HepG2 (cell line): ENCODE results near the gene NKIRAS1. TPM values are rescaled to one million over a fixed set of nuclear protein-coding genes. Genes with fewer than 3 reads are reported as not detected.

Experiments
- ATAC-seq: fragments of 200-7000 bp; cut with Tn5 transposase; 3 replicates; pipeline ENCODE4 v1.9.1; 2020; ENCODE audit warnings: mild to moderate bottlenecking, moderate library complexity
- BruUV-seq: library from RNA; stranded (reverse); fragments of 400-500 nt; replicated peaks from 2 replicates; lab custom pipeline; 2021; lab: Mats Ljungman, UMichigan
- CTCF ChIA-PET: fragments of 300-600 bp; formaldehyde crosslinking; extraction: SDS; loops from one replicate; lab custom pipeline; 2021; ENCODE audit warnings: low total read pairs, inconsistent platforms, low intra/inter-chr PET ratio; lab: Yijun Ruan, JAX
- POLR2A ChIA-PET: fragments of 350-600 bp; sonication (Branson Sonifier 250); formaldehyde crosslinking; loops from one replicate; lab custom pipeline; 2020; ENCODE audit warnings: antibody characterized with exemption, inconsistent platforms; lab: Yijun Ruan, JAX
- DNase-seq: peaks from one replicate; pipeline ENCODE4 v3.0.0-alpha.2; 2015; ENCODE audit warnings: low spot score
- FAIRE-seq: peaks from 3 replicates; lab custom pipeline; 2011; peaks lifted over from hg19 to GRCh38; lab: Jason Lieb, UNC
- H2AFZ ChIP-seq: one replicate; pipeline ENCODE4 v1.6.1; 2011; ENCODE audit warnings: low read length, inconsistent platforms
- H3K27ac ChIP-seq: fragments of 300-600 bp; 3 replicates; pipeline ENCODE4 v1.8.0; 2011; ENCODE audit warnings: mixed run types, mild to moderate bottlenecking, mixed read lengths, low read length, inconsistent platforms; ENCODE audit not compliant: insufficient read depth; ENCODE audit errors: extremely low read length
- H3K27me3 ChIP-seq, 2 experiments: fragments of 200-600 bp in 1 of 2; 2 replicates in 1 of 2; 3 replicates in 1 of 2; pipeline versions ENCODE4 v1.6.0 to v1.8.0; 2011; ENCODE audit warnings: low read length in 2 of 2, mild to moderate bottlenecking in 2 of 2, moderate library complexity in 2 of 2, inconsistent platforms in 1 of 2; ENCODE audit not compliant: insufficient read depth in 2 of 2, control insufficient read depth in 1 of 2
- H3K36me3 ChIP-seq, 2 experiments: fragments of 200-600 bp in 1 of 2; replicated peaks in 1 of 2; 2 replicates in 1 of 2; 3 replicates in 1 of 2; pipeline versions ENCODE4 v1.5.1 to v1.8.0; 2011; ENCODE audit warnings: low read length in 2 of 2, inconsistent platforms in 1 of 2; ENCODE audit not compliant: insufficient read depth in 2 of 2, control insufficient read depth in 1 of 2
- H3K4me1 ChIP-seq: 2 replicates; pipeline ENCODE4 v1.5.1; 2012; ENCODE audit warnings: low read length, inconsistent platforms; ENCODE audit not compliant: insufficient read depth
- H3K4me2 ChIP-seq: 2 replicates; pipeline ENCODE4 v1.6.0; 2011; ENCODE audit warnings: low read depth, low read length, inconsistent platforms
- H3K4me3 ChIP-seq, 3 experiments: fragments of 200-600 bp in 1 of 3; sonication (generic), shearing (Covaris generic) in 1 of 3; replicated peaks in 1 of 3; 2 replicates each; pipeline ENCODE4 v1.5.1; 2011 to 2016; ENCODE audit warnings: low read length in 3 of 3, inconsistent platforms in 2 of 3, low read depth in 2 of 3, mild to moderate bottlenecking in 2 of 3, control low read depth in 1 of 3, mixed read lengths in 1 of 3; ENCODE audit not compliant: insufficient read depth in 1 of 3
- H3K79me2 ChIP-seq: one replicate; pipeline ENCODE4 v1.6.1; 2011; ENCODE audit warnings: low read length, inconsistent platforms; ENCODE audit not compliant: insufficient read depth
- H3K9ac ChIP-seq: 2 replicates; pipeline ENCODE4 v1.6.0; 2011; ENCODE audit warnings: mild to moderate bottlenecking, low read depth, low read length, inconsistent platforms; ENCODE audit not compliant: insufficient read depth
- H3K9me3 ChIP-seq: 2 replicates; pipeline ENCODE4 v1.5.1; 2012; ENCODE audit warnings: mild to moderate bottlenecking, low read length
- H4K20me1 ChIP-seq: 2 replicates; pipeline ENCODE4 v1.6.0; 2011; ENCODE audit warnings: inconsistent platforms, mild to moderate bottlenecking, low read length, moderate library complexity; ENCODE audit not compliant: insufficient read depth
- KIAA2018 ChIP-seq: sonication (generic); formaldehyde crosslinking; IDR thresholded peaks from 2 replicates; pipeline ENCODE4 v1.5.0; 2020; ENCODE audit warnings: mild to moderate bottlenecking, missing genetic modification reagents, borderline replicate concordance
- NR2C2 ChIP-seq: sonication (generic); formaldehyde crosslinking; IDR thresholded peaks from 2 replicates; pipeline ENCODE4 v1.4.0; 2020; ENCODE audit warnings: missing genetic modification reagents, mild to moderate bottlenecking, moderate library complexity, borderline replicate concordance
- SOX6 ChIP-seq, 2 experiments: fragments of 450-650 bp in 1 of 2; sonication (generic) in 1 of 2; formaldehyde crosslinking in 1 of 2; IDR thresholded peaks; 2 replicates each; pipeline versions ENCODE4 v1.4.0 to v1.6.1; 2017 to 2020; ENCODE audit warnings: antibody characterized with exemption in 1 of 2, mild to moderate bottlenecking in 1 of 2, missing genetic modification reagents in 1 of 2
- SSRP1 ChIP-seq: IDR thresholded peaks from 2 replicates; pipeline ENCODE4 v1.6.1; 2016; ENCODE audit warnings: control low read depth
- ZIK1 ChIP-seq: sonication (generic); formaldehyde crosslinking; IDR thresholded peaks from 2 replicates; pipeline ENCODE4 v1.5.0; 2020; ENCODE audit warnings: mild to moderate bottlenecking, low read depth, missing genetic modification reagents, borderline replicate concordance
- ZNF101 ChIP-seq: sonication (generic); formaldehyde crosslinking; IDR thresholded peaks from 2 replicates; pipeline ENCODE4 v1.4.0; 2020; ENCODE audit warnings: mild to moderate bottlenecking, low read depth, missing genetic modification reagents, borderline replicate concordance
- ZNF138 ChIP-seq: sonication (generic); formaldehyde crosslinking; IDR thresholded peaks from 2 replicates; pipeline ENCODE4 v1.5.0; 2020; ENCODE audit warnings: mild to moderate bottlenecking, low read depth, missing genetic modification reagents
- ZNF205 ChIP-seq: IDR thresholded peaks from 2 replicates; pipeline ENCODE4 v1.6.1; 2018; ENCODE audit warnings: missing biosample characterization, missing genetic modification reagents
- ZNF441 ChIP-seq: sonication (generic); formaldehyde crosslinking; IDR thresholded peaks from 2 replicates; pipeline ENCODE4 v1.7.0; 2021; ENCODE audit warnings: missing genetic modification reagents, borderline replicate concordance
- ZNF597 ChIP-seq: sonication (generic); formaldehyde crosslinking; IDR thresholded peaks from 2 replicates; pipeline ENCODE4 v1.5.0; 2020; ENCODE audit warnings: missing genetic modification reagents
- ZNF691 ChIP-seq: sonication (generic); formaldehyde crosslinking; IDR thresholded peaks from 2 replicates; pipeline ENCODE4 v1.4.0; 2020; ENCODE audit warnings: missing genetic modification reagents, low read depth, mild to moderate bottlenecking, borderline replicate concordance
- ZNF772 ChIP-seq: sonication (generic); formaldehyde crosslinking; IDR thresholded peaks from 2 replicates; pipeline ENCODE4 v1.5.0; 2020; ENCODE audit warnings: mild to moderate bottlenecking, missing genetic modification reagents
- ZNF878 ChIP-seq: sonication (generic); formaldehyde crosslinking; IDR thresholded peaks from 2 replicates; pipeline ENCODE4 v1.8.1; 2023; ENCODE audit warnings: mild to moderate bottlenecking, missing genetic modification reagents, moderate library complexity
- WGBS: methylation state at CpG from one replicate; pipeline ENCODE4 v1.1.6; 2017; ENCODE audit warnings: low lambda C conversion rate; 5-methylcytosine and 5-hydroxymethylcytosine counted together
- in situ Hi-C: cut with HindIII; loops from 2 replicates; pipeline ENCODE4 v1.10.0; 2017; ENCODE audit warnings: low pct_unique_long_range_greater_than_20kb; ENCODE audit not compliant: extremely low pct_ligation_motif_present
- intact Hi-C: fragments of 100-400 bp; cut with micrococcal nuclease; formaldehyde crosslinking; loops from one replicate; pipeline ENCODE4 v1.10.0; 2022; ENCODE audit not compliant: unreplicated experiment
- polyA plus RNA-seq, 8 experiments: library from polyadenylated mRNA; depleted of rRNA in 3 of 8; stranded (reverse) in 7 of 8; unstranded in 1 of 8; fragments of >200 nt; fragmentation: Illumina TruSeq in 4 of 8; extraction: Trizol in 4 of 8; gene quantifications; 2 replicates each; pipeline versions ENCODE4 v1.2.1 to v1.2.3, GENCODE V29; 2011 to 2016; ENCODE audit warnings: low read depth in 4 of 8, missing spikeins in 1 of 8, mixed read lengths in 1 of 8; ENCODE audit not compliant: insufficient read depth in 1 of 8
- total RNA-seq, 5 experiments: library from RNA; depleted of rRNA; stranded (reverse); fragments of >200 nt; fragmentation: Illumina TruSeq; extraction: Trizol; gene quantifications; 2 replicates each; pipeline ENCODE4 v1.2.3, GENCODE V29; 2016; ENCODE audit warnings: low read depth in 1 of 5

The NKIRAS1 gene
- total and polyA plus RNA-seq, 2 of the 13 experiments (the other 11 are each of a cell fraction or from before 2014, with no cell fraction given): 4.3 to 8.0 TPM

GRCh38 chr3:23845326-23846216, 71.2 kb downstream of the NKIRAS1 start:
- POLR2A ChIA-PET: interaction anchor here (0.7 kb wide), 1 partner anchor 14 kb away, joined by 5 read pairs; no protein-coding TSS in a partner anchor
- Histone ChIP-seq H3K4me3 (no peak overlapping the region), H3K36me3 (no peaks in the 10 kb centered on the region; a peak in 1 of 5 replicates), H3K4me2 (no peak overlapping the region), H3K27ac (no peak overlapping the region), H3K79me2 (peaks cover 55% of the 10 kb centered on the region), H3K9me3 (no peaks in the 10 kb centered on the region), H3K9ac (no peak overlapping the region), H2AFZ (no peak overlapping the region), H3K4me1 (peaks cover 7% of the 10 kb centered on the region), H4K20me1 (0 out of 2 replicates have a peak, but pooled peaks cover 15% of the 10 kb centered on the region), H3K27me3 (no peaks in the 10 kb centered on the region)
- no TSS peak for BruUV-seq
- WGBS: 96% methylated on average over 5 of the region's 5 CpGs
- no peak for ATAC-seq
- no peak for FAIRE-seq
- no peak for DNase-seq
- intact Hi-C loops (no loop called here), in situ Hi-C loops (no loop called here)
- CTCF ChIA-PET: no interaction called here
- TF ChIP-seq SSRP1 (CRISPR knock-in tag) (no peak), ZNF441 (CRISPR knock-in tag) (no peak), KIAA2018 (CRISPR knock-in tag) (no peak), ZNF597 (CRISPR knock-in tag) (no peak), SOX6 (IDR thresholded peaks at IDR 0.05) (no peak), SOX6 (CRISPR knock-in tag; IDR thresholded peaks at IDR 0.05) (no peak), ZIK1 (CRISPR knock-in tag) (no peak), ZNF101 (no peak), ZNF205 (CRISPR knock-in tag) (no peak), ZNF772 (CRISPR knock-in tag) (no peak), NR2C2 (CRISPR knock-in tag) (no peak), ZNF138 (CRISPR knock-in tag) (no peak), ZNF691 (CRISPR knock-in tag) (no peak), ZNF878 (CRISPR knock-in tag) (no peak)
